T-helper 1 cell treated with Interleukin-12 subunit alpha and Interleukin-12 subunit beta and Interleukin-4 antibody, amounts not matched to agents 30 μg/mL and 1 μg/mL, for 36 hours (primary cell): ENCODE data around the gene B3GALT6.
A peak's percentile ranks its signal among the peaks of the same experiment; 100 is the strongest.

Experiments used
- H3K27ac Mint-ChIP-seq: one replicate; pipeline ENCODE4 v1.8.0; 2021; ENCODE audit warnings: mild to moderate bottlenecking, mixed read lengths
- H3K27me3 Mint-ChIP-seq: one replicate; pipeline ENCODE4 v1.8.0; 2021; ENCODE audit warnings: low read depth, mixed read lengths
- H3K36me3 Mint-ChIP-seq: one replicate; pipeline ENCODE4 v1.8.0; 2021; ENCODE audit warnings: low read depth, mixed read lengths
- H3K4me1 Mint-ChIP-seq: one replicate; pipeline ENCODE4 v1.8.0; 2021; ENCODE audit warnings: low read depth, mixed read lengths
- H3K4me3 Mint-ChIP-seq: one replicate; pipeline ENCODE4 v1.8.0; 2021; ENCODE audit warnings: mild to moderate bottlenecking, moderate library complexity, mixed read lengths
- H3K9me3 Mint-ChIP-seq: one replicate; pipeline ENCODE4 v1.8.0; 2021; ENCODE audit warnings: mixed read lengths

The B3GALT6 gene

DNA sequence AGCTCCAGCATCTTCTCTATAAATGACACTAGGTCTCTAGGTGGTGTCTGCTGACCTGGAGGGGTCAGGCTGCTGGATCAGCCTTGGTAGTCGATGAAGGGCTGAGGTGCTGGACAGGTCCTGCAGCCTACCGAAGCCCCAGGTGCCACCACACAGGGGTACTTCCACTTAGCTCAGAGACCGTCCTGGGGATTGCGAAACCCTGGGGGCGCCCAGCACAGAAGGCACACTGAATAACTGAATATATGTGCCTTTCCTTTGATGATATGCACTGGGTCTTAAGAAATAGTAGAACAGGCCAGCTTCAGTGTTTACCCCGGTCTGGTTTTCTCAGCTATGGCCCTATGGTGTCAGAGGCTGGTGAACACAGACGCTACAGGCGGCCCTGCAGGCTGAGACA, 30.7 kb downstream of the B3GALT6 start:
- H3K27me3 Mint-ChIP-seq = no peaks in the 10 kb centered on the region
- H3K36me3 Mint-ChIP-seq = peaks cover 28% of the 10 kb centered on the region
- H3K4me3 Mint-ChIP-seq = no peak overlapping the region
- H3K27ac Mint-ChIP-seq = no peak overlapping the region
- no peaks in the 10 kb centered on the region for H3K9me3 Mint-ChIP-seq
- peaks cover 10% of the 10 kb centered on the region for H3K4me1 Mint-ChIP-seq

DNA sequence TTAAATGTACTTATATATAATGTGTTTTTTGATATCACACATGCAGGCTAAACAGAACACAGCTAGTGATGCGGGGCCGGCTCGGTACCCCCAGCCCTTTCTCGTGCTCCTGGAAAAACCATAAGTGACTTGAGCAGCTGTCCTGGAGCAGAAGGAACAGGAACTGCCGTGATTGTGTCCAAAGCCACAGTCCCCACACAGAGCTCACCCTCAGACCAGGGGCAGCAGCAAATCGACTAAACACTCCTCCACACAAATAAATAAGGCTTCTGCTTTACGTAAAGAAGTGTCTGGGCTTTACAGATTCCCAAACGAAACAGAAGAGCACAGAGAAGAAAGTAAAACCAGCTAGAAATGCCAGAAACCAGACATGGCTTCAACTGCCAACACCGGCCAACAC, 32.0 kb downstream of the B3GALT6 start:
- H3K36me3 Mint-ChIP-seq = peaks cover 26% of the 10 kb centered on the region
- no peaks in the 10 kb centered on the region for H3K9me3 Mint-ChIP-seq
- no peaks in the 10 kb centered on the region for H3K27me3 Mint-ChIP-seq
- no peak overlapping the region for H3K27ac Mint-ChIP-seq
- H3K4me1 Mint-ChIP-seq = peaks cover 8% of the 10 kb centered on the region
- no peak overlapping the region for H3K4me3 Mint-ChIP-seq

- Mint-ChIP-seq H3K36me3 (peaks cover 20% of the 10 kb centered on the region), H3K27ac (no peak overlapping the region), H3K9me3 (no peaks in the 10 kb centered on the region), H3K27me3 (no peaks in the 10 kb centered on the region), H3K4me3 (no peak overlapping the region), H3K4me1 (peaks cover 9% of the 10 kb centered on the region)
Observed at GRCh38 chr1:1264868-1265272, 32.8 kb downstream of the B3GALT6 start.

DNA sequence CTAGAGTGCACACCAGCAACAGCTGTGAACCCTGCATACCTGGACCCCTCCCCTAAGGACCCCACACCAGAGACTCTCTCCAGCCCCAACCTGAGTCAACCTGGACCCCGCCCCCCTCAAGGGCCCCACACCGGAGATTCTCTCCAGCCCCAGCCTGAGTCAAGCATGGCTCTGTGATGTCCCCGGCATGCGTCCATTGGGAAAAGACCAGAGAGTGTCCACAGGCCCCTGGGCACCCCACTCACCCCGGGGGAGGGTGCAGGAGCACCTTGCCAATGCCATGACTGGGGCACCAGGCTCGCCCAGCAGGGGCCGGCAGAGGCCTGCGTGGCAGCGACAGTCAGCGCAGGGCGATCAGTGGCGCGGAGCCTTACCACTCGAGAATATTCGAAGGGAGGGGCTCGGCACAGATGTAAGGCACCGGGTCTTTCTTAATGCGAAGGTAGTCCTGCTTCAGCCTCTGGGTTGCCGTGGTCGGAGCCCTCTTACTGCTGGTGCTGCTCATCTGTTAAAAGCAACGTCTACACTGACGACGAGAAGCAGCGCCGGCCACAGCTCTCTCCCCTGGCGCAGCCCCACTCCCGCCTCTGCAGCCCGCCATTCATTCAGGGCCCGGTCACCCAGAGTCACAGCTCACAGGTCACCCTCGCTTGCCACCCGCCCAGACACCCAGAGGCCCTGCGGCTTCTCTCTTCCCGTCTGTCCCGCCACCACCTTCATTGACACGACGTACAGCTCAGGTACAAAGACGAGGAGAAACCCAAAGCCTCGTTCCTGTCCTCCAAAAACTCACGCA, 35.6 kb downstream of the B3GALT6 start:
- Mint-ChIP-seq H3K9me3 (no peaks in the 10 kb centered on the region), H3K27ac (no peak overlapping the region), H3K36me3 (peaks cover 21% of the 10 kb centered on the region), H3K4me1 (peaks cover 28% of the 10 kb centered on the region), H3K27me3 (no peaks in the 10 kb centered on the region), H3K4me3 (no peak overlapping the region)

DNA sequence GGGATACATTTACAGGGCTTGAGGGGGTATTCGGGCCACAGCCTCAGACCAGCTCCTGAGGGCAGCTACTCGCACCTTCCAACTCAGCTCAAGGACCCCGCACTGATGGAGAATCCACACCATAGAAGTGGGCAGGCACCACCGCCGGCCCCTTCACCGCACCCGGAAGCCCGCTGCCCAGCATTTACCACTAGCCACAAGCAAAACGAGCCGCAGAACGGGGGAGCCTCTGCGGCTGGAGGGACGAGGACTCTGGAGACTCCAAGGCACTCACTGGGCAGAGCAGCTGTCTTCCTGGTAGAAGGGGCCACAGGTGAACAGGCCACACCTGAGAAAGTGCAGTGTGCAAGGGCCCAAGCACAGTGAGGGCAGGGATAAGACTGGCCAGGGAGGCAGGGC, 36.2 kb downstream of the B3GALT6 start:
- no peak overlapping the region for H3K27ac Mint-ChIP-seq
- H3K36me3 Mint-ChIP-seq = peaks cover 19% of the 10 kb centered on the region
- no peaks in the 10 kb centered on the region for H3K27me3 Mint-ChIP-seq
- H3K9me3 Mint-ChIP-seq = no peaks in the 10 kb centered on the region
- peaks cover 30% of the 10 kb centered on the region for H3K4me1 Mint-ChIP-seq
- no peak overlapping the region for H3K4me3 Mint-ChIP-seq

- Mint-ChIP-seq H3K36me3 (peaks cover 17% of the 10 kb centered on the region), H3K4me3 (peak overlapping the region; percentile 65), H3K27me3 (no peaks in the 10 kb centered on the region), H3K9me3 (no peaks in the 10 kb centered on the region), H3K27ac (peak overlapping the region; percentile 33), H3K4me1 (peaks cover 28% of the 10 kb centered on the region)
Observed at GRCh38 chr1:1270813-1271212, 38.8 kb downstream of the B3GALT6 start.

DNA sequence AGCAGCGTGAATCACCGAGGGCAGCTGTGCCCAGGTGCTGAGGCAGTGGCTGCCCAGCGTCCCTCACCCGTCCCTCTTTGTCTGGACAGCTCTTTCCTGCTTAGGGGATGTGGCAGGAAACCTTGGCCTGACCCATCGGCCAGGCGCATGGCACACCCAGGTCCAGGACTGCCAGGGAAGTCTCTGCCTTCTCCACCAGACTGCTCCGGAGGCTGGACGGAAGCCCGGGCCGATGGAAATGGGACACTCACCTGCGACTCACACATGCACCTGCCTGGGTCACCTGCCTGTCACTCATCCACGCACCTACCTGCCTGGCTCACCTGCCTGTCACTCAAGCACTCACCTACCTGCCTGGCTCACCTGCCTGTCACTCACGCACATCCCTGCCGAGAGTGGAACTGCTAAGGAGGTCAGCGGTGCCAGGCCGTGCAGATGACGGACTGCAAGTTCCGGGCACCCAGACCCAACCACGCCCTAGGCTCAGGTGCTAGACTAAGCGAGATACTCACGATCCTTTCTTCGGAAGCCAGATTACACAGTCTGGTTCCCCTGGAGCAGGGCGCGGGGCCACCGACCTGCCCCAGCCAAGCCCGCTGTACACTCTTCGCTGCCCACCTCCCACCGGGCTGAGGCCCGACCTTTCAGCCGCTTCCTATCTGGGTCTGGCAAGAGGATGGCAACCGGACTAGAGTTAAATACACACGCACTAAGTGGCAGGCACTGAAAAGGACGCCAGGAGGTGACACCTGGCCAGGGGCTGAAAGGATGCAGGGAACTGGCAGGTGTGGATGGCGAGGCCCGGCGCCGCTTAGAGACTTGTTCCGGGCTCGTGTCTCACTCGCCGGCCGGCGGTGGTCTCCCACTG, 40.5 kb downstream of the B3GALT6 start:
- no peaks in the 10 kb centered on the region for H3K27me3 Mint-ChIP-seq
- peaks cover 28% of the 10 kb centered on the region for H3K4me1 Mint-ChIP-seq
- H3K9me3 Mint-ChIP-seq = no peaks in the 10 kb centered on the region

DNA sequence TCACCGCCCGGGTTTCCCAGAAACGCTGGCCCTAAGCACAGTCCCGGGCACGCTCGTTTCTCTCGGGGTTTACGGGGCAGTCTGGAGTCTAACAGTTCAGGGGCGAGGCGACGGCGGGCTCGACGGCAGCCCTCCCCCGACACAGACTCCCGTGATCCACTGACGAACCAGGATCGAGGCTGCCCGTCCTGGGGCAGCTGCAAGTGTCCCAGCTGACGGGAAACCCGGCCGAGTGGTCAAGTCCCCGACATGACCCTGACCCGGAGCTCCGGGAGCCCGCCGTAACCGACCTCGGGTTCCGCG, 41.1 kb downstream of the B3GALT6 start:
- Mint-ChIP-seq H3K27me3 (no peaks in the 10 kb centered on the region), H3K4me1 (peaks cover 28% of the 10 kb centered on the region), H3K9me3 (no peaks in the 10 kb centered on the region), H3K27ac (peak overlapping the region; percentile 75), H3K4me3 (peak overlapping the region; percentile 83), H3K36me3 (peaks cover 17% of the 10 kb centered on the region)

More for the DNA sequence above, 40.5 kb downstream of the B3GALT6 start:
- peak overlapping the region; percentile 83 for H3K4me3 Mint-ChIP-seq
- peaks cover 17% of the 10 kb centered on the region for H3K36me3 Mint-ChIP-seq
- peak overlapping the region; percentile 75 for H3K27ac Mint-ChIP-seq

- Mint-ChIP-seq H3K4me1 (peaks cover 28% of the 10 kb centered on the region), H3K36me3 (peaks cover 17% of the 10 kb centered on the region), H3K4me3 (peak within 1 kb of the TSS; percentile 83), H3K9me3 (no peaks in the 10 kb centered on the region), H3K27me3 (no peaks in the 10 kb centered on the region), H3K27ac (peak within 1 kb of the TSS; percentile 75)
Observed at GRCh38 chr1:1273512-1274298, 41.7 kb downstream of the B3GALT6 start, which contains the start of gene UBE2J2. UBE2J2 (minus strand) TSS chr1:1273854; CDS start chr1:1267992, 5,862 bp downstream.

DNA sequence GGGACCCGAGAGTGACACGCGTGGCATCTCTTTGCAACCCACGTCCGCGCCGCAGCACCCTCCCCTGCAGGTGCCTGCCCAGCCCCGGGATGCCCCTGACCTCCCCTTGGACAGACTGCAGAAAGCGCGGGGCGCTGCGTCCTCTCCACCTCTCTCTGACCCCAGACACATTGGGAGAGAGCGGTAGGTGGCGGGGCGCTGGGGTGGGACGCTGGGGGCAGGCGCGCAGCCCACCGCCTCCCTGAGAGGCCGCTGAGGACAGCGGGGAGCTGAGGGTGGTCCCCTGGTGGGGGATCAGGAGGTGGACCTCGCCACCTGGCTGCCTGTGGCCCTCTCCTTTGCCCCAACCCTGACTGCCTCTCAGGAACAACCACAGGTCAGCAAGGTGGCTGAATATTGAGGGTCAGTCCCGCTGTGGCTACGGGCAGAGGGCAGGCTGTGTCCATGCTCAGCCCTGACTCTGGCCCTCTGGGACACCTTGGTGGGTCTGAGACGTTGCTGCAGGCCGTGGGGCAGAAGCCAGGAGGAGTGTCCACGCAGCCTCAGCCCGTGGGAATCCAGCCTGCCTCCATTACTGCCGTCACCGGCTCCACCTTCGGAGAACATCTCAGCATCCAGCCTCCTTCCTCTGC, 42.4 kb downstream of the B3GALT6 start:
- Mint-ChIP-seq H3K4me1 (peaks cover 28% of the 10 kb centered on the region), H3K27me3 (no peaks in the 10 kb centered on the region), H3K9me3 (no peaks in the 10 kb centered on the region), H3K36me3 (peaks cover 17% of the 10 kb centered on the region), H3K27ac (no peak overlapping the region), H3K4me3 (peak overlapping the region; percentile 60)

DNA sequence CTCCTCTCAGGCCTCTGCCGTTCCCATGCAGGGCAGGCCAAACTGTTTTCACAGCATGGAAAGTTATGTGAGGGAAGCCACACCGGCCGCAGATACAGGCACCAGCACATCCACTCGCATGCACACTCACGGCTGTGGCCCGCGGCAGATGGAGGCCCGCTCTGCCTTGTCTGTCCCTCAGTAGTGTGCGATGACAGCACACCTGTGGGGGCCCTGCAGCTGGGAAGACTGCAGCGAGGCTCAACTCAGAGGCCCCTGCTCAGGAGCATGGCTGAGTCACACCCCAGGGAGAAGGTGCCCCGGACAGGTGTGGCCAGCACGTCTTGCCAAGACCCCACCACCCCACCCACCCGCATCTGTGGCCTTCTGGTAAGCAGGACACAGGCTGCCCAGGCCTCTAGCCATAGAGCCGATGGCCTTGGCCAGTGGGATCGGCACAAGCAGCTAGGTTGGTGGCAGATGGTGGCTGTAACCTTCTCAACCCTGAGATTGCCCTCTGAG, 42.9 kb downstream of the B3GALT6 start:
- Mint-ChIP-seq H3K4me1 (peaks cover 25% of the 10 kb centered on the region), H3K36me3 (peaks cover 16% of the 10 kb centered on the region), H3K27ac (no peak overlapping the region), H3K27me3 (no peaks in the 10 kb centered on the region), H3K9me3 (no peaks in the 10 kb centered on the region), H3K4me3 (peak overlapping the region; percentile 60)

- H3K9me3 Mint-ChIP-seq = no peaks in the 10 kb centered on the region
- no peaks in the 10 kb centered on the region for H3K27me3 Mint-ChIP-seq
- H3K27ac Mint-ChIP-seq = no peak overlapping the region
- peaks cover 16% of the 10 kb centered on the region for H3K4me1 Mint-ChIP-seq
- H3K4me3 Mint-ChIP-seq = no peak overlapping the region
- H3K36me3 Mint-ChIP-seq = peaks cover 9% of the 10 kb centered on the region
Observed at GRCh38 chr1:1275836-1276235, 43.8 kb downstream of the B3GALT6 start.

- no peaks in the 10 kb centered on the region for H3K36me3 Mint-ChIP-seq
- H3K4me1 Mint-ChIP-seq = no peaks in the 10 kb centered on the region
- no peaks in the 10 kb centered on the region for H3K27me3 Mint-ChIP-seq
- H3K27ac Mint-ChIP-seq = no peak overlapping the region
- H3K4me3 Mint-ChIP-seq = no peak overlapping the region
- no peaks in the 10 kb centered on the region for H3K9me3 Mint-ChIP-seq
Observed at GRCh38 chr1:1278620-1279019, 46.6 kb downstream of the B3GALT6 start.

- Mint-ChIP-seq H3K27me3 (no peaks in the 10 kb centered on the region), H3K4me3 (no peak overlapping the region), H3K9me3 (no peaks in the 10 kb centered on the region), H3K4me1 (no peaks in the 10 kb centered on the region), H3K36me3 (no peaks in the 10 kb centered on the region), H3K27ac (no peak overlapping the region)
Observed at GRCh38 chr1:1279028-1279427, 47.0 kb downstream of the B3GALT6 start.
